GM12878 (cell line): ENCODE data around the gene EPHA7. TPM values are rescaled to one million over a fixed set of nuclear protein-coding genes. Genes with fewer than 3 reads are reported as not detected.

Experiments used
- ATAC-seq: fragments of 200-7000 bp; cut with Tn5 transposase; 3 replicates; pipeline ENCODE4 v1.9.1; 2020; ENCODE audit warnings: mild to moderate bottlenecking, moderate library complexity
- BruUV-seq: library from RNA; stranded (reverse); fragments of 400-500 nt; replicated peaks from 2 replicates; lab custom pipeline; 2021; lab: Mats Ljungman, UMichigan
- CTCF ChIA-PET: fragments of 300-600 bp; sonication (Branson Sonifier 250); formaldehyde crosslinking; extraction: SDS; loops from one replicate; lab custom pipeline; 2021; ENCODE audit warnings: inconsistent platforms; lab: Yijun Ruan, JAX
- POLR2A ChIA-PET: fragments of 350-600 bp; formaldehyde crosslinking; extraction: SDS; loops from one replicate; lab custom pipeline; 2021; ENCODE audit warnings: inconsistent platforms; lab: Charles Lee
- RAD21 ChIA-PET: fragments of 300-600 bp; sonication (Branson Sonifier 250); formaldehyde crosslinking; loops from one replicate; lab custom pipeline; 2023; ENCODE audit warnings: antibody characterized with exemption; ENCODE audit not compliant: unreplicated experiment; lab: Charles Lee
- SMC1A ChIA-PET: fragments of 300-600 bp; sonication (Branson Sonifier 250); formaldehyde crosslinking; loops from one replicate; lab custom pipeline; 2023; ENCODE audit not compliant: unreplicated experiment, uncharacterized antibody; lab: Charles Lee
- DNase-seq: peaks from one replicate; pipeline ENCODE4 v3.0.0-alpha.2; 2011; ENCODE audit warnings: low read depth, low spot score
- FAIRE-seq: peaks from 3 replicates; lab custom pipeline; 2011; peaks lifted over from hg19 to GRCh38; lab: Jason Lieb, UNC
- H2AFZ ChIP-seq: 2 replicates; pipeline ENCODE4 v1.6.0; 2011; ENCODE audit warnings: low read depth, low read length, control low read depth; ENCODE audit not compliant: control insufficient read depth
- H3K27ac ChIP-seq: 2 replicates; pipeline ENCODE4 v1.5.1; 2011; ENCODE audit warnings: control low read depth; ENCODE audit not compliant: control insufficient read depth, insufficient read depth
- H3K27me3 ChIP-seq, 2 experiments: replicated peaks in 1 of 2; 2 replicates each; pipeline versions ENCODE4 v1.6.0 to v1.6.1; 2011; ENCODE audit warnings: low read length in 1 of 2; ENCODE audit not compliant: control insufficient read depth in 2 of 2, insufficient read depth in 2 of 2
- H3K36me3 ChIP-seq, 2 experiments: 2 replicates each; pipeline ENCODE4 v1.5.1; 2011; ENCODE audit warnings: low read length in 1 of 2; ENCODE audit not compliant: control insufficient read depth in 2 of 2, insufficient read depth in 2 of 2
- H3K4me1 ChIP-seq: 2 replicates; pipeline ENCODE4 v1.6.1; 2011; ENCODE audit warnings: mild to moderate bottlenecking, low read length, moderate library complexity, mixed read lengths; ENCODE audit not compliant: control insufficient read depth, insufficient read depth
- H3K4me2 ChIP-seq: 2 replicates; pipeline ENCODE4 v1.6.0; 2011; ENCODE audit warnings: control low read depth; ENCODE audit not compliant: control insufficient read depth, insufficient read depth
- H3K4me3 ChIP-seq: fragments of 200-600 bp; sonication (generic); 2 replicates; pipeline ENCODE4 v1.5.1; 2016
- H3K79me2 ChIP-seq: 2 replicates; pipeline ENCODE4 v1.6.0; 2011; ENCODE audit warnings: low read length; ENCODE audit not compliant: control insufficient read depth, insufficient read depth
- H3K9ac ChIP-seq: 2 replicates; pipeline ENCODE4 v1.8.0; 2011; ENCODE audit warnings: low read length, control low read depth, mixed read lengths; ENCODE audit not compliant: control insufficient read depth, insufficient read depth
- H3K9me3 ChIP-seq: replicated peaks from 3 replicates; pipeline ENCODE4 v1.5.1; 2011; ENCODE audit warnings: mild to moderate bottlenecking, low read length; ENCODE audit not compliant: control insufficient read depth, insufficient read depth
- H4K20me1 ChIP-seq: 2 replicates; pipeline ENCODE4 v1.6.0; 2011; ENCODE audit not compliant: control insufficient read depth, insufficient read depth
- IKZF2 ChIP-seq, 2 experiments: fragments of 450-650 bp; IDR thresholded peaks; 2 replicates each; pipeline ENCODE4 v1.6.1; 2017; ENCODE audit warnings: mild to moderate bottlenecking in 2 of 2, moderate library complexity in 2 of 2
- RAD21 ChIP-seq: IDR thresholded peaks from 2 replicates; pipeline ENCODE4 v1.6.1; 2011; ENCODE audit warnings: mild to moderate bottlenecking, low read depth, low read length, moderate library complexity; ENCODE audit not compliant: insufficient read depth
- SMAD5 ChIP-seq: IDR thresholded peaks from 2 replicates; pipeline ENCODE4 v1.6.1; 2016; ENCODE audit warnings: antibody characterized with exemption, low read depth
- STAT3 ChIP-seq: IDR thresholded peaks from 2 replicates; pipeline ENCODE4 v1.6.1; 2011; ENCODE audit warnings: low read depth, low read length, improper control_type of control experiment
- ZBTB11 ChIP-seq: fragments of 450-650 bp; formaldehyde crosslinking; IDR thresholded peaks from 2 replicates; pipeline ENCODE4 v1.5.0; 2022; ENCODE audit warnings: mild to moderate bottlenecking, missing genetic modification characterization
- ZNF24 ChIP-seq: fragments of 450-650 bp; IDR thresholded peaks from 2 replicates; pipeline ENCODE4 v1.6.1; 2017; ENCODE audit warnings: antibody characterized with exemption, mild to moderate bottlenecking
- ZSCAN29 ChIP-seq: fragments of 450-650 bp; IDR thresholded peaks from 2 replicates; pipeline ENCODE4 v1.6.1; 2017; ENCODE audit warnings: mild to moderate bottlenecking, moderate library complexity
- WGBS: methylation state at CpG from one replicate; pipeline ENCODE4 v1.1.6; 2016; ENCODE audit warnings: low lambda C conversion rate; ENCODE audit not compliant: insufficient replicate concordance, insufficient coverage; ENCODE audit errors: missing lambda C conversion rate; 5-methylcytosine and 5-hydroxymethylcytosine counted together
- in situ Hi-C: fragments of 300-500 bp; cut with MboI; formaldehyde crosslinking; loops from 9 replicates; pipeline ENCODE4 v1.14.3; 2018; ENCODE audit warnings: mixed read lengths
- intact Hi-C: fragments of 100-400 bp; cut with micrococcal nuclease; formaldehyde crosslinking; loops from one replicate; pipeline ENCODE4 v1.14.2; 2022; ENCODE audit not compliant: unreplicated experiment
- polyA plus RNA-seq, 11 experiments: library from polyadenylated mRNA; depleted of rRNA in 4 of 11; unstranded in 6 of 11; stranded (reverse) in 5 of 11; fragments of >200 nt; fragmentation: Nextera tagmentation in 4 of 11; fragmentation: Illumina TruSeq in 1 of 11; extraction: Ambion mirVana in 4 of 11; extraction: Trizol in 1 of 11; gene quantifications; 1 replicate in 1 of 11; 2 replicates in 10 of 11; pipeline versions ENCODE4 v1.2.1 to v1.2.3, GENCODE V29; 2011 to 2016; ENCODE audit warnings: inconsistent platforms in 2 of 11, missing spikeins in 2 of 11, low read depth in 1 of 11
- total RNA-seq, 4 experiments: library from RNA; depleted of rRNA in 3 of 4; stranded (reverse); fragments of >200 nt in 3 of 4; fragmentation: Illumina TruSeq in 1 of 4; extraction: Trizol in 1 of 4; gene quantifications; 2 replicates each; pipeline versions ENCODE4 v1.2.1 to v1.2.3, GENCODE V29; 2013 to 2021
- TF ChIP-seq, protein P1 (sequence below): IDR thresholded peaks from 2 replicates; pipeline ENCODE4 v1.6.1; 2012; ENCODE audit warnings: low read depth, low read length, improper control_type of control experiment
- TF ChIP-seq, protein P2 (sequence below): IDR thresholded peaks from 2 replicates; pipeline ENCODE4 v1.6.1; 2012; ENCODE audit warnings: low read depth, low read length, improper control_type of control experiment
- TF ChIP-seq, protein P3 (sequence below): fragments of 450-650 bp; IDR thresholded peaks from 2 replicates; pipeline ENCODE4 v1.6.1; 2017; ENCODE audit warnings: borderline replicate concordance

Gene EPHA7
- total and polyA plus RNA-seq, 10 of the 15 experiments (the other 5 are each of a cell fraction or from before 2014, with no cell fraction given): not detected

DNA sequence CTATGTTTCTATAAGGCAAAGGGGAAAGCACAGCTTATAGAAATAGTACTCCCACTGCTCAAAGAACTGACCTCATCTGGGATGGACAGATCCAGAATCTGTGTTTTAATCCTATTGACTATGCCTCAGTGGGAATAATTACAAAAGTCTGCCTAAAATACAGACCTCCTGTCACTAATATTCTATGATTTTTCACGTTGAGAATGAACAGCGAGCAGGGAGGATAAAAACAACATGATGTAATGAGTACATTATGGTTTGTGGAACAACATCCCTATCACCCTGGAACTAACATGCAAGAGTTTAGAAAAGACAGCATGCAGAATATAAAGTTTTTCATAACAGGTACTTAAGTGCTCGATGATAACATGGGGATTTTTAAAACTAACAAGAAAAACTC is 53.9 kb downstream of the EPHA7 start (continued):
- TF ChIP-seq ZBTB11 (CRISPR knock-in tag) (no peak), IKZF2 (IDR thresholded peaks at IDR 0.05) (no peak)

DNA sequence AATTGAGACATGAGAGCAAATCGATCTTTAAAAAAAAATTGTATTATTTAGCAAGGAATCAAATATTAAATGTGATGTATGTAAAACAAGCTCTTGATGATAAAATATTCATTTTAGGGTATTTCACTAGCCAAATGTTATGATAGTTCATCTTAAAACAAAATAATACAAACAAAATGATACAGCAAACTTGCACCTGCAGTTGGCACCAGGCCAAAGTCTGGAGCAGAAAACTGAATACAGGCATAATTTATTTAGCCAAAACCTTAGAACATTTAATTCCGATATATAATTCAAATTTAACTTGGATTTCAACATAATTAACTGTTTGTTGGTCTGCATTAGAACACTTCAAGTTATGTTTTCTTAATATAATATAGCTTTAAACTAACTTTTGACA is 60.9 kb downstream of the EPHA7 start:
- no peaks in the 10 kb centered on the region for H3K27me3 ChIP-seq
- no peak overlapping the region for H2AFZ ChIP-seq
- POLR2A ChIA-PET: no interaction called here
- FAIRE-seq (no peak), ATAC-seq (no peak), DNase-seq (no peak)
- H3K4me2 ChIP-seq: no peak overlapping the region
- CTCF ChIA-PET: no interaction called here
- TF ChIP-seq SMAD5 (no peak), ZSCAN29 (no peak), ZNF24 (no peak), RAD21 (no peak), STAT3 (no peak)
- TF ChIP-seq, protein P1, sequence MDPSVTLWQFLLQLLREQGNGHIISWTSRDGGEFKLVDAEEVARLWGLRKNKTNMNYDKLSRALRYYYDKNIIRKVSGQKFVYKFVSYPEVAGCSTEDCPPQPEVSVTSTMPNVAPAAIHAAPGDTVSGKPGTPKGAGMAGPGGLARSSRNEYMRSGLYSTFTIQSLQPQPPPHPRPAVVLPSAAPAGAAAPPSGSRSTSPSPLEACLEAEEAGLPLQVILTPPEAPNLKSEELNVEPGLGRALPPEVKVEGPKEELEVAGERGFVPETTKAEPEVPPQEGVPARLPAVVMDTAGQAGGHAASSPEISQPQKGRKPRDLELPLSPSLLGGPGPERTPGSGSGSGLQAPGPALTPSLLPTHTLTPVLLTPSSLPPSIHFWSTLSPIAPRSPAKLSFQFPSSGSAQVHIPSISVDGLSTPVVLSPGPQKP: no peak
- TF ChIP-seq, protein P2, sequence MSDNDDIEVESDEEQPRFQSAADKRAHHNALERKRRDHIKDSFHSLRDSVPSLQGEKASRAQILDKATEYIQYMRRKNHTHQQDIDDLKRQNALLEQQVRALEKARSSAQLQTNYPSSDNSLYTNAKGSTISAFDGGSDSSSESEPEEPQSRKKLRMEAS: no peak
- TF ChIP-seq, protein P3, sequence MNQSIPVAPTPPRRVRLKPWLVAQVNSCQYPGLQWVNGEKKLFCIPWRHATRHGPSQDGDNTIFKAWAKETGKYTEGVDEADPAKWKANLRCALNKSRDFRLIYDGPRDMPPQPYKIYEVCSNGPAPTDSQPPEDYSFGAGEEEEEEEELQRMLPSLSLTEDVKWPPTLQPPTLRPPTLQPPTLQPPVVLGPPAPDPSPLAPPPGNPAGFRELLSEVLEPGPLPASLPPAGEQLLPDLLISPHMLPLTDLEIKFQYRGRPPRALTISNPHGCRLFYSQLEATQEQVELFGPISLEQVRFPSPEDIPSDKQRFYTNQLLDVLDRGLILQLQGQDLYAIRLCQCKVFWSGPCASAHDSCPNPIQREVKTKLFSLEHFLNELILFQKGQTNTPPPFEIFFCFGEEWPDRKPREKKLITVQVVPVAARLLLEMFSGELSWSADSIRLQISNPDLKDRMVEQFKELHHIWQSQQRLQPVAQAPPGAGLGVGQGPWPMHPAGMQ: no peak
- no peak overlapping the region for H3K4me3 ChIP-seq
- no peak overlapping the region for H3K9ac ChIP-seq
- BruUV-seq: no TSS peak
- H3K4me1 ChIP-seq: no peaks in the 10 kb centered on the region
- WGBS: 24% methylated on average over 2 of the region's 2 CpGs
- no peaks in the 10 kb centered on the region for H3K9me3 ChIP-seq
- no peaks in the 10 kb centered on the region for H3K36me3 ChIP-seq
- in situ Hi-C loops: no loop called here
- H4K20me1 ChIP-seq: no peaks in the 10 kb centered on the region
- RAD21 ChIA-PET: no interaction called here
- H3K79me2 ChIP-seq: no peaks in the 10 kb centered on the region
- no peak overlapping the region for H3K27ac ChIP-seq
- intact Hi-C loops: no loop called here
- SMC1A ChIA-PET: no interaction called here
